Endothelial cell of umbilical vein (primary cell): ENCODE data around the gene IL18. TPM values are rescaled to one million over a fixed set of nuclear protein-coding genes. Genes with fewer than 3 reads are reported as not detected.

Source experiments
- BruUV-seq: library from RNA; stranded (reverse); fragments of 400-500 nt; replicated peaks from 2 replicates; lab custom pipeline; 2021; lab: Mats Ljungman, UMichigan
- CTCF ChIA-PET: fragments of 300-600, 350-600 bp; sonication (Branson Sonifier 250); formaldehyde crosslinking; loops from one replicate; lab custom pipeline; 2021; ENCODE audit warnings: antibody characterized with exemption, inconsistent platforms; lab: Charles Lee
- POLR2A ChIA-PET: fragments of 300-600, 350-600 bp; sonication (Branson Sonifier 250); formaldehyde crosslinking; loops from one replicate; lab custom pipeline; 2021; ENCODE audit warnings: antibody characterized with exemption, inconsistent platforms; lab: Charles Lee
- DNase-seq: peaks from one replicate; pipeline ENCODE4 v3.0.0-alpha.2; 2011; ENCODE audit warnings: low read depth, low spot score
- FAIRE-seq: peaks from 2 replicates; lab custom pipeline; 2011; peaks lifted over from hg19 to GRCh38; lab: Jason Lieb, UNC
- H2AFZ ChIP-seq: 2 replicates; pipeline ENCODE4 v1.6.0; 2012; ENCODE audit warnings: low read depth, low read length, control low read depth, inconsistent platforms
- H3K27ac ChIP-seq: 2 replicates; pipeline ENCODE4 v1.5.1; 2011; ENCODE audit warnings: low read depth, mild to moderate bottlenecking, control low read depth, low read length, moderate library complexity; ENCODE audit not compliant: insufficient read depth
- H3K27me3 ChIP-seq, 2 experiments: 2 replicates each; pipeline versions ENCODE4 v1.6.0 to v1.6.1; 2011; ENCODE audit warnings: low read length in 2 of 2, mixed read lengths in 1 of 2; ENCODE audit not compliant: control insufficient read depth in 2 of 2, insufficient read depth in 2 of 2
- H3K36me3 ChIP-seq, 2 experiments: 2 replicates in 1 of 2; 3 replicates in 1 of 2; pipeline ENCODE4 v1.5.1; 2011; ENCODE audit warnings: low read length in 2 of 2, mild to moderate bottlenecking in 1 of 2, moderate library complexity in 1 of 2; ENCODE audit not compliant: control insufficient read depth in 2 of 2, insufficient read depth in 2 of 2; ENCODE audit errors: extremely low read depth in 1 of 2
- H3K4me1 ChIP-seq: 3 replicates; pipeline ENCODE4 v1.5.1; 2011; ENCODE audit warnings: mild to moderate bottlenecking, low read length; ENCODE audit not compliant: control insufficient read depth, insufficient read depth; ENCODE audit errors: extremely low read depth
- H3K4me2 ChIP-seq: 2 replicates; pipeline ENCODE4 v1.6.1; 2011; ENCODE audit warnings: low read length, control low read depth, mixed read lengths; ENCODE audit not compliant: insufficient read depth
- H3K4me3 ChIP-seq, 3 experiments: fragments of 200-600 bp in 1 of 3; sonication (generic), shearing (Covaris generic) in 1 of 3; replicated peaks in 1 of 3; 2 replicates each; pipeline ENCODE4 v1.5.1; 2011 to 2016; ENCODE audit warnings: control low read depth in 3 of 3, low read length in 3 of 3, mild to moderate bottlenecking in 2 of 3, inconsistent platforms in 1 of 3, low read depth in 1 of 3, moderate library complexity in 1 of 3; ENCODE audit not compliant: insufficient read depth in 1 of 3
- H3K79me2 ChIP-seq: 2 replicates; pipeline ENCODE4 v1.6.0; 2012; ENCODE audit warnings: low read length, inconsistent platforms; ENCODE audit not compliant: control insufficient read depth, insufficient read depth
- H3K9ac ChIP-seq: replicated peaks from 2 replicates; pipeline ENCODE3; 2011; ENCODE audit warnings: low read length, control low read depth; ENCODE audit not compliant: insufficient read depth; ENCODE audit errors: extremely low read depth
- H3K9me1 ChIP-seq: replicated peaks from 3 replicates; pipeline ENCODE4 v1.6.0; 2011; ENCODE audit warnings: mild to moderate bottlenecking, low read length; ENCODE audit not compliant: control insufficient read depth, insufficient read depth; ENCODE audit errors: extremely low read depth
- H3K9me3 ChIP-seq: replicated peaks from 2 replicates; pipeline ENCODE4 v1.5.1; 2012; ENCODE audit warnings: low read length, inconsistent platforms; ENCODE audit not compliant: control insufficient read depth, insufficient read depth
- H4K20me1 ChIP-seq: replicated peaks from 2 replicates; pipeline ENCODE3; 2011; ENCODE audit warnings: mild to moderate bottlenecking, low read length; ENCODE audit not compliant: control insufficient read depth, insufficient read depth; ENCODE audit errors: extremely low read depth
- EZH2 ChIP-seq: IDR thresholded peaks from 2 replicates; pipeline ENCODE4 v1.6.1; 2012; ENCODE audit warnings: borderline replicate concordance, low read depth, mild to moderate bottlenecking, moderate library complexity, low read length, inconsistent platforms; ENCODE audit not compliant: severe bottlenecking
- FOS ChIP-seq: IDR thresholded peaks from 2 replicates; pipeline ENCODE4 v1.6.1; 2011; ENCODE audit warnings: mild to moderate bottlenecking, low read length, moderate library complexity, borderline replicate concordance; ENCODE audit not compliant: insufficient read depth
- JUN ChIP-seq: IDR thresholded peaks from 2 replicates; pipeline ENCODE4 v1.6.1; 2011; ENCODE audit warnings: borderline replicate concordance, low read depth; ENCODE audit not compliant: insufficient read length, insufficient read depth
- MYC ChIP-seq: IDR thresholded peaks from one replicate; pipeline ENCODE4 v1.6.1; 2011; ENCODE audit warnings: mild to moderate bottlenecking, low read depth, low read length
- POLR2A ChIP-seq: IDR thresholded peaks from 2 replicates; pipeline ENCODE4 v1.6.1; 2012; ENCODE audit warnings: low read depth, mild to moderate bottlenecking, control low read depth, low read length
- dilution Hi-C: fragments of 300-500 bp; cut with MboI; formaldehyde crosslinking; loops from one replicate; pipeline ENCODE4 v1.15.0; 2019; ENCODE audit warnings: low sequenced_read_pairs; ENCODE audit not compliant: extremely low pct_ligation_motif_present
- intact Hi-C: fragments of 100-400 bp; cut with micrococcal nuclease; formaldehyde crosslinking; loops from one replicate; pipeline ENCODE4 v1.10.0; 2022
- polyA plus RNA-seq, 4 experiments: library from polyadenylated mRNA; depleted of rRNA in 3 of 4; stranded (reverse) in 3 of 4; unstranded in 1 of 4; fragments of >200 nt; gene quantifications; 2 replicates each; pipeline versions ENCODE4 v1.2.1 to v1.2.3, GENCODE V29; 2011 to 2012; ENCODE audit warnings: missing spikeins in 1 of 4
- total RNA-seq: library from RNA; stranded (reverse); gene quantifications from 2 replicates; pipeline ENCODE4 v1.2.3, GENCODE V29; 2021
- TF ChIP-seq, protein P1 (sequence below), 2 donors: IDR thresholded peaks; 1 replicate in 1 of 2; 2 replicates in 1 of 2; pipeline ENCODE4 v1.5.1; 2011; ENCODE audit warnings: low read length in 2 of 2, mild to moderate bottlenecking in 2 of 2, moderate library complexity in 2 of 2, control low read depth in 1 of 2, inconsistent platforms in 1 of 2, low read depth in 1 of 2; ENCODE audit not compliant: insufficient read depth in 1 of 2; ENCODE audit errors: extremely low read depth in 1 of 2
- TF ChIP-seq, protein P2 (sequence below): IDR thresholded peaks from 2 replicates; pipeline ENCODE4 v1.6.1; 2011; ENCODE audit not compliant: insufficient read depth, insufficient read length

The IL18 gene
- total and polyA plus RNA-seq, 2 donors (not counting 3 experiments of a cell fraction or from before 2014, with no cell fraction given) = 0.73 to 1.5 TPM

DNA sequence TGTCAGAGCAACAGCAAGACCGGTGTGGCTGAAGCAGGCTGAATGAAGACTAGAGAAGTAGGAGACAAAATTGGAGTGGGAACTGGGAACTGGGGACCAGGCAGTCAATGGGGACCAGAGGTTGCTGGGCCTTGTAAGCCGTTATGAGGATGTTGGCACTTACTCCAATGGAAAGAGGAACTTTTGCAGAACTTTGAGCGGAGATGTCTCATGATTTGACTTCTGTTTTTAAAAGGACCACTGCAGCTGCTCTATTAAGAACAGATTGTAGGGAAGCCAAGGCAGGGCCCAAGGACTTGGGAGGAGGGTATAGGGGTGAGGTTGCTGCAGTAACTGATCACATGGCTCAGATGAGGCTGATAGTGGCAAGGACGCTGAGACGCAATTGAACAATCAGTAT, 34.2 kb downstream of the IL18 start:
- ChIA-PET CTCF (interaction anchor here (1.0 to 1.3 kb wide), 3 partner anchors 16 to 28 kb away, joined by 3 to 6 read pairs (median 5); no protein-coding TSS in a partner anchor), POLR2A (no interaction called here)
- no peak overlapping the region for H3K4me2 ChIP-seq
- no peak overlapping the region for H3K27ac ChIP-seq
- BruUV-seq = no TSS peak
- no peaks in the 10 kb centered on the region for H3K36me3 ChIP-seq
- H3K4me3 ChIP-seq = no peak overlapping the region
- H3K4me1 ChIP-seq = peaks cover 10% of the 10 kb centered on the region
- no peaks in the 10 kb centered on the region for H3K79me2 ChIP-seq
- no peaks in the 10 kb centered on the region for H3K27me3 ChIP-seq
- DNase-seq = no peak
- no peak for TF ChIP-seq POLR2A
- TF ChIP-seq MYC = no peak
- TF ChIP-seq, protein P1, sequence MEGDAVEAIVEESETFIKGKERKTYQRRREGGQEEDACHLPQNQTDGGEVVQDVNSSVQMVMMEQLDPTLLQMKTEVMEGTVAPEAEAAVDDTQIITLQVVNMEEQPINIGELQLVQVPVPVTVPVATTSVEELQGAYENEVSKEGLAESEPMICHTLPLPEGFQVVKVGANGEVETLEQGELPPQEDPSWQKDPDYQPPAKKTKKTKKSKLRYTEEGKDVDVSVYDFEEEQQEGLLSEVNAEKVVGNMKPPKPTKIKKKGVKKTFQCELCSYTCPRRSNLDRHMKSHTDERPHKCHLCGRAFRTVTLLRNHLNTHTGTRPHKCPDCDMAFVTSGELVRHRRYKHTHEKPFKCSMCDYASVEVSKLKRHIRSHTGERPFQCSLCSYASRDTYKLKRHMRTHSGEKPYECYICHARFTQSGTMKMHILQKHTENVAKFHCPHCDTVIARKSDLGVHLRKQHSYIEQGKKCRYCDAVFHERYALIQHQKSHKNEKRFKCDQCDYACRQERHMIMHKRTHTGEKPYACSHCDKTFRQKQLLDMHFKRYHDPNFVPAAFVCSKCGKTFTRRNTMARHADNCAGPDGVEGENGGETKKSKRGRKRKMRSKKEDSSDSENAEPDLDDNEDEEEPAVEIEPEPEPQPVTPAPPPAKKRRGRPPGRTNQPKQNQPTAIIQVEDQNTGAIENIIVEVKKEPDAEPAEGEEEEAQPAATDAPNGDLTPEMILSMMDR (IDR thresholded peaks at IDR 0.05; ENCODE audit: extremely low read depth in 1 of 2, insufficient read depth in 1 of 2, low read depth in 1 of 2, low read length in 2 of 2) = no peak
- TF ChIP-seq, protein P2, sequence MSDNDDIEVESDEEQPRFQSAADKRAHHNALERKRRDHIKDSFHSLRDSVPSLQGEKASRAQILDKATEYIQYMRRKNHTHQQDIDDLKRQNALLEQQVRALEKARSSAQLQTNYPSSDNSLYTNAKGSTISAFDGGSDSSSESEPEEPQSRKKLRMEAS = no peak
- no peak for TF ChIP-seq EZH2
- no peak for TF ChIP-seq FOS
- no peak for TF ChIP-seq JUN
- no peaks in the 10 kb centered on the region for H3K9me3 ChIP-seq
- no peak overlapping the region for H2AFZ ChIP-seq
- no peak overlapping the region for H3K9ac ChIP-seq
- dilution Hi-C loops = no loop called here
- no peaks in the 10 kb centered on the region for H4K20me1 ChIP-seq
- intact Hi-C loops = no loop called here
- no peaks in the 10 kb centered on the region for H3K9me1 ChIP-seq
- no peak for FAIRE-seq
